ENCODE results near the gene APCDD1L. TPM values are rescaled to one million over a fixed set of nuclear protein-coding genes. Genes with fewer than 3 reads are reported as not detected.

Gene APCDD1L
- total RNA-seq, 6 experiments from 2014 or later = 14.5 to 43.3 (median 34.9) TPM

GRCh38 chr20:58485393-58485792, 29.8 kb downstream of the APCDD1L start:
- Mint-ChIP-seq H3K9me3 (peaks cover 45% of the 10 kb centered on the region), H3K4me1 (ENCODE audit: low read depth) (peaks cover 9% of the 10 kb centered on the region), H3K27ac (no peak overlapping the region), H3K4me3 (no peak overlapping the region), H3K27me3 (ENCODE audit: insufficient read depth) (no peaks in the 10 kb centered on the region; the same call in 1 of the 2 replicates), H3K36me3 (ENCODE audit: low read depth) (peaks cover 61% of the 10 kb centered on the region)
- no peak for DNase-seq
- TF ChIP-seq, protein P1, sequence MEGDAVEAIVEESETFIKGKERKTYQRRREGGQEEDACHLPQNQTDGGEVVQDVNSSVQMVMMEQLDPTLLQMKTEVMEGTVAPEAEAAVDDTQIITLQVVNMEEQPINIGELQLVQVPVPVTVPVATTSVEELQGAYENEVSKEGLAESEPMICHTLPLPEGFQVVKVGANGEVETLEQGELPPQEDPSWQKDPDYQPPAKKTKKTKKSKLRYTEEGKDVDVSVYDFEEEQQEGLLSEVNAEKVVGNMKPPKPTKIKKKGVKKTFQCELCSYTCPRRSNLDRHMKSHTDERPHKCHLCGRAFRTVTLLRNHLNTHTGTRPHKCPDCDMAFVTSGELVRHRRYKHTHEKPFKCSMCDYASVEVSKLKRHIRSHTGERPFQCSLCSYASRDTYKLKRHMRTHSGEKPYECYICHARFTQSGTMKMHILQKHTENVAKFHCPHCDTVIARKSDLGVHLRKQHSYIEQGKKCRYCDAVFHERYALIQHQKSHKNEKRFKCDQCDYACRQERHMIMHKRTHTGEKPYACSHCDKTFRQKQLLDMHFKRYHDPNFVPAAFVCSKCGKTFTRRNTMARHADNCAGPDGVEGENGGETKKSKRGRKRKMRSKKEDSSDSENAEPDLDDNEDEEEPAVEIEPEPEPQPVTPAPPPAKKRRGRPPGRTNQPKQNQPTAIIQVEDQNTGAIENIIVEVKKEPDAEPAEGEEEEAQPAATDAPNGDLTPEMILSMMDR (IDR thresholded peaks at IDR 0.05) = no peak

GRCh38 chr20:58483470-58483869, 31.7 kb downstream of the APCDD1L start:
- no peak overlapping the region for H3K27ac Mint-ChIP-seq
- no peak overlapping the region for H3K4me3 Mint-ChIP-seq
- H3K27me3 Mint-ChIP-seq (ENCODE audit: insufficient read depth) = no peaks in the 10 kb centered on the region; the same call in 1 of the 2 replicates

GRCh38 chr20:58483051-58483450, 32.1 kb downstream of the APCDD1L start:
- H3K4me1 Mint-ChIP-seq (ENCODE audit: low read depth) = peaks cover 14% of the 10 kb centered on the region
- H3K27ac Mint-ChIP-seq = peak overlapping the region; percentile 17; the same call in 1 of the 2 replicates
- DNase-seq = no peak
- H3K4me3 Mint-ChIP-seq = no peak overlapping the region
- no peaks in the 10 kb centered on the region; the same call in 1 of the 2 replicates for H3K27me3 Mint-ChIP-seq (ENCODE audit: insufficient read depth)
- peaks cover 34% of the 10 kb centered on the region for H3K9me3 Mint-ChIP-seq
- TF ChIP-seq, protein P1 (IDR thresholded peaks at IDR 0.05) = no peak
- H3K36me3 Mint-ChIP-seq (ENCODE audit: low read depth) = peaks cover 54% of the 10 kb centered on the region

More at GRCh38 chr20:58483470-58483869, 31.7 kb downstream of the APCDD1L start:
- H3K9me3 Mint-ChIP-seq = peaks cover 33% of the 10 kb centered on the region
- TF ChIP-seq, protein P1 (IDR thresholded peaks at IDR 0.05) = no peak
- no peak for DNase-seq
- peaks cover 54% of the 10 kb centered on the region for H3K36me3 Mint-ChIP-seq (ENCODE audit: low read depth)
- peaks cover 12% of the 10 kb centered on the region for H3K4me1 Mint-ChIP-seq (ENCODE audit: low read depth)

DNA sequence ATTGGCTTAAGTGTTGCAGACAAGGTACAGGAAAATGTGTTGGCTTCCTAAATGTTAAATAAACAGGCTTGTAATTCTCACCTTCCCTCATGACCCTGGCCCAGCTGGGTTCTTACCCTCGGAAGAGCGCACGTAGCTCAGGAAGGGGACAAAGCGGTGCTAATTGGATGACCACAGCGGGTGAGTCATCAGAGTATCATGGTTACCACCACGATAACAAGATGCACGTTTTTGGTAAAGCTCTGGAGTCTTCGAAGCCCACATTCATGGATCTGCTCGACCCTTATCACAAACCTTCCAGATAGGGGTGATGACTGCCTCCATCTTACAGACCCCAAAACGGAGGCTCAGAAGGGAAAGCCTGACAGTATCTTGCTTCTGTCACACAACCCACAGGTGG, 32.8 kb downstream of the APCDD1L start:
- Mint-ChIP-seq H3K4me1 (ENCODE audit: low read depth) (peaks cover 14% of the 10 kb centered on the region), H3K27me3 (ENCODE audit: insufficient read depth) (no peaks in the 10 kb centered on the region; the same call in 1 of the 2 replicates), H3K36me3 (ENCODE audit: low read depth) (peaks cover 54% of the 10 kb centered on the region), H3K4me3 (no peak overlapping the region), H3K9me3 (peaks cover 31% of the 10 kb centered on the region), H3K27ac (peak overlapping the region; percentile 54; the same call in 1 of the 2 replicates)
- TF ChIP-seq, protein P1 (IDR thresholded peaks at IDR 0.05) = no peak
- DNase-seq = peak; percentile 7

GRCh38 chr20:58481481-58482021, 33.6 kb downstream of the APCDD1L start:
- DNase-seq = peak; percentile 24
- TF ChIP-seq, protein P1 (IDR thresholded peaks at IDR 0.05) = peak; percentile 93
- Mint-ChIP-seq H3K4me1 (ENCODE audit: low read depth) (peaks cover 14% of the 10 kb centered on the region), H3K9me3 (peaks cover 28% of the 10 kb centered on the region), H3K27me3 (ENCODE audit: insufficient read depth) (no peaks in the 10 kb centered on the region; the same call in 1 of the 2 replicates), H3K36me3 (ENCODE audit: low read depth) (peaks cover 59% of the 10 kb centered on the region), H3K4me3 (no peak overlapping the region; the same call in 1 of the 2 replicates), H3K27ac (no peak overlapping the region)
